GM12878 (cell line): ENCODE measurements around the gene ANXA10. TPM values are rescaled to one million over a fixed set of nuclear protein-coding genes. Genes with fewer than 3 reads are reported as not detected.

Source experiments
- ATAC-seq: fragments of 200-7000 bp; cut with Tn5 transposase; 3 replicates; pipeline ENCODE4 v1.9.1; 2020; ENCODE audit warnings: mild to moderate bottlenecking, moderate library complexity
- BruUV-seq: library from RNA; stranded (reverse); fragments of 400-500 nt; replicated peaks from 2 replicates; lab custom pipeline; 2021; lab: Mats Ljungman, UMichigan
- CTCF ChIA-PET: fragments of 300-600 bp; sonication (Branson Sonifier 250); formaldehyde crosslinking; extraction: SDS; loops from one replicate; lab custom pipeline; 2021; ENCODE audit warnings: inconsistent platforms; lab: Yijun Ruan, JAX
- POLR2A ChIA-PET: fragments of 350-600 bp; formaldehyde crosslinking; extraction: SDS; loops from one replicate; lab custom pipeline; 2021; ENCODE audit warnings: inconsistent platforms; lab: Charles Lee
- RAD21 ChIA-PET: fragments of 300-600 bp; sonication (Branson Sonifier 250); formaldehyde crosslinking; loops from one replicate; lab custom pipeline; 2023; ENCODE audit warnings: antibody characterized with exemption; ENCODE audit not compliant: unreplicated experiment; lab: Charles Lee
- SMC1A ChIA-PET: fragments of 300-600 bp; sonication (Branson Sonifier 250); formaldehyde crosslinking; loops from one replicate; lab custom pipeline; 2023; ENCODE audit not compliant: unreplicated experiment, uncharacterized antibody; lab: Charles Lee
- DNase-seq: peaks from one replicate; pipeline ENCODE4 v3.0.0-alpha.2; 2011; ENCODE audit warnings: low read depth, low spot score
- FAIRE-seq: peaks from 3 replicates; lab custom pipeline; 2011; peaks lifted over from hg19 to GRCh38; lab: Jason Lieb, UNC
- H2AFZ ChIP-seq: 2 replicates; pipeline ENCODE4 v1.6.0; 2011; ENCODE audit warnings: low read depth, low read length, control low read depth; ENCODE audit not compliant: control insufficient read depth
- H3K27ac ChIP-seq: 2 replicates; pipeline ENCODE4 v1.5.1; 2011; ENCODE audit warnings: control low read depth; ENCODE audit not compliant: control insufficient read depth, insufficient read depth
- H3K27me3 ChIP-seq, 2 experiments: replicated peaks in 1 of 2; 2 replicates each; pipeline versions ENCODE4 v1.6.0 to v1.6.1; 2011; ENCODE audit warnings: low read length in 1 of 2; ENCODE audit not compliant: control insufficient read depth in 2 of 2, insufficient read depth in 2 of 2
- H3K36me3 ChIP-seq, 2 experiments: 2 replicates each; pipeline ENCODE4 v1.5.1; 2011; ENCODE audit warnings: low read length in 1 of 2; ENCODE audit not compliant: control insufficient read depth in 2 of 2, insufficient read depth in 2 of 2
- H3K4me1 ChIP-seq: 2 replicates; pipeline ENCODE4 v1.6.1; 2011; ENCODE audit warnings: mild to moderate bottlenecking, low read length, moderate library complexity, mixed read lengths; ENCODE audit not compliant: control insufficient read depth, insufficient read depth
- H3K4me2 ChIP-seq: 2 replicates; pipeline ENCODE4 v1.6.0; 2011; ENCODE audit warnings: control low read depth; ENCODE audit not compliant: control insufficient read depth, insufficient read depth
- H3K4me3 ChIP-seq: fragments of 200-600 bp; sonication (generic); 2 replicates; pipeline ENCODE4 v1.5.1; 2016
- H3K79me2 ChIP-seq: 2 replicates; pipeline ENCODE4 v1.6.0; 2011; ENCODE audit warnings: low read length; ENCODE audit not compliant: control insufficient read depth, insufficient read depth
- H3K9ac ChIP-seq: 2 replicates; pipeline ENCODE4 v1.8.0; 2011; ENCODE audit warnings: low read length, control low read depth, mixed read lengths; ENCODE audit not compliant: control insufficient read depth, insufficient read depth
- H3K9me3 ChIP-seq: replicated peaks from 3 replicates; pipeline ENCODE4 v1.5.1; 2011; ENCODE audit warnings: mild to moderate bottlenecking, low read length; ENCODE audit not compliant: control insufficient read depth, insufficient read depth
- H4K20me1 ChIP-seq: 2 replicates; pipeline ENCODE4 v1.6.0; 2011; ENCODE audit not compliant: control insufficient read depth, insufficient read depth
- BHLHE40 ChIP-seq, 2 experiments: fragments of 450-650 bp in 1 of 2; IDR thresholded peaks; 2 replicates each; pipeline ENCODE4 v1.6.1; 2011 to 2017; ENCODE audit warnings: low read depth in 2 of 2, borderline replicate concordance in 1 of 2, improper control_type of control experiment in 1 of 2, low read length in 1 of 2, mild to moderate bottlenecking in 1 of 2
- IRF3 ChIP-seq: fragments of 450-650 bp; IDR thresholded peaks from 2 replicates; pipeline ENCODE4 v1.6.1; 2014; ENCODE audit warnings: mild to moderate bottlenecking
- MAX ChIP-seq: IDR thresholded peaks from 2 replicates; pipeline ENCODE4 v1.6.1; 2012; ENCODE audit warnings: low read depth, low read length, improper control_type of control experiment
- MTA3 ChIP-seq: IDR thresholded peaks from 2 replicates; pipeline ENCODE4 v1.6.1; 2012; ENCODE audit warnings: low read length, inconsistent platforms, borderline replicate concordance
- NBN ChIP-seq: fragments of 450-650 bp; IDR thresholded peaks from 2 replicates; pipeline ENCODE4 v1.6.1; 2016
- RUNX3 ChIP-seq: IDR thresholded peaks from 2 replicates; pipeline ENCODE4 v1.6.1; 2012; ENCODE audit warnings: low read length, inconsistent platforms
- SKIL ChIP-seq: fragments of 450-650 bp; IDR thresholded peaks from 2 replicates; pipeline ENCODE4 v1.6.1; 2017; ENCODE audit warnings: mild to moderate bottlenecking, low read depth, inconsistent platforms; ENCODE audit not compliant: poor library complexity, severe bottlenecking
- WGBS: methylation state at CpG from one replicate; pipeline ENCODE4 v1.1.6; 2016; ENCODE audit warnings: low lambda C conversion rate; ENCODE audit not compliant: insufficient replicate concordance, insufficient coverage; ENCODE audit errors: missing lambda C conversion rate; 5-methylcytosine and 5-hydroxymethylcytosine counted together
- in situ Hi-C: fragments of 300-500 bp; cut with MboI; formaldehyde crosslinking; loops from 9 replicates; pipeline ENCODE4 v1.14.3; 2018; ENCODE audit warnings: mixed read lengths
- intact Hi-C: fragments of 100-400 bp; cut with micrococcal nuclease; formaldehyde crosslinking; loops from one replicate; pipeline ENCODE4 v1.14.2; 2022; ENCODE audit not compliant: unreplicated experiment
- polyA plus RNA-seq, 11 experiments: library from polyadenylated mRNA; depleted of rRNA in 4 of 11; unstranded in 6 of 11; stranded (reverse) in 5 of 11; fragments of >200 nt; fragmentation: Nextera tagmentation in 4 of 11; fragmentation: Illumina TruSeq in 1 of 11; extraction: Ambion mirVana in 4 of 11; extraction: Trizol in 1 of 11; gene quantifications; 1 replicate in 1 of 11; 2 replicates in 10 of 11; pipeline versions ENCODE4 v1.2.1 to v1.2.3, GENCODE V29; 2011 to 2016; ENCODE audit warnings: inconsistent platforms in 2 of 11, missing spikeins in 2 of 11, low read depth in 1 of 11
- total RNA-seq, 4 experiments: library from RNA; depleted of rRNA in 3 of 4; stranded (reverse); fragments of >200 nt in 3 of 4; fragmentation: Illumina TruSeq in 1 of 4; extraction: Trizol in 1 of 4; gene quantifications; 2 replicates each; pipeline versions ENCODE4 v1.2.1 to v1.2.3, GENCODE V29; 2013 to 2021

The ANXA10 gene
- total and polyA plus RNA-seq, 10 of the 15 experiments (the other 5 are each of a cell fraction or from before 2014, with no cell fraction given), result not detected

GRCh38 chr4:168098248-168098717, 5.9 kb downstream of the ANXA10 start:
- POLR2A ChIA-PET, result no interaction called here

More at GRCh38 chr4:168098248-168098717, 5.9 kb downstream of the ANXA10 start:
- ATAC-seq (no peak), FAIRE-seq (no peak), DNase-seq (no peak)
- H3K4me1 ChIP-seq, result no peaks in the 10 kb centered on the region
- H3K27me3 ChIP-seq, result no peaks in the 10 kb centered on the region
- H3K4me2 ChIP-seq, result no peak overlapping the region
- no peak overlapping the region for H3K27ac ChIP-seq
- H2AFZ ChIP-seq, result no peak overlapping the region
- CTCF ChIA-PET, result no interaction called here
- RAD21 ChIA-PET, result no interaction called here
- H3K4me3 ChIP-seq, result no peak overlapping the region
- WGBS, result 0% methylated on average over 1 of the region's 1 CpG
- H4K20me1 ChIP-seq, result no peaks in the 10 kb centered on the region
- H3K36me3 ChIP-seq, result no peaks in the 10 kb centered on the region
- SMC1A ChIA-PET, result no interaction called here
- H3K9me3 ChIP-seq, result no peaks in the 10 kb centered on the region
- intact Hi-C loops (no loop called here), in situ Hi-C loops (no loop called here)
- no peaks in the 10 kb centered on the region for H3K79me2 ChIP-seq
- no TSS peak for BruUV-seq
- TF ChIP-seq MTA3 (no peak), IRF3 (no peak), NBN (no peak), MAX (no peak), RUNX3 (no peak), BHLHE40 (IDR thresholded peaks at IDR 0.05; ENCODE audit: borderline replicate concordance in 1 of 2, low read depth in 2 of 2, low read length in 1 of 2) (no peak), SKIL (no peak)
- H3K9ac ChIP-seq, result no peak overlapping the region
